ENCODE measurements around the gene CDX2. TPM values are rescaled to one million over a fixed set of nuclear protein-coding genes. Genes with fewer than 3 reads are reported as not detected.

The CDX2 gene
- total RNA-seq, 2 experiments from 2014 or later, result not detected

- no peak for DNase-seq (ENCODE audit: low spot score)
- H2AFZ ChIP-seq (ENCODE audit: low read length), result no peak overlapping the region
- H3K4me1 ChIP-seq (ENCODE audit: insufficient read depth, low read length, poor library complexity, severe bottlenecking), result no peaks in the 10 kb centered on the region
- no peaks in the 10 kb centered on the region for H4K20me1 ChIP-seq (ENCODE audit: insufficient read depth, low read length)
- no peaks in the 10 kb centered on the region for H3K79me2 ChIP-seq (ENCODE audit: insufficient read depth, low read depth, low read length)
- no peak overlapping the region for H3K4me2 ChIP-seq (ENCODE audit: low read length)
- CTCF ChIA-PET (ENCODE audit: unreplicated experiment), result no interaction called here
- TF ChIP-seq, protein P1, sequence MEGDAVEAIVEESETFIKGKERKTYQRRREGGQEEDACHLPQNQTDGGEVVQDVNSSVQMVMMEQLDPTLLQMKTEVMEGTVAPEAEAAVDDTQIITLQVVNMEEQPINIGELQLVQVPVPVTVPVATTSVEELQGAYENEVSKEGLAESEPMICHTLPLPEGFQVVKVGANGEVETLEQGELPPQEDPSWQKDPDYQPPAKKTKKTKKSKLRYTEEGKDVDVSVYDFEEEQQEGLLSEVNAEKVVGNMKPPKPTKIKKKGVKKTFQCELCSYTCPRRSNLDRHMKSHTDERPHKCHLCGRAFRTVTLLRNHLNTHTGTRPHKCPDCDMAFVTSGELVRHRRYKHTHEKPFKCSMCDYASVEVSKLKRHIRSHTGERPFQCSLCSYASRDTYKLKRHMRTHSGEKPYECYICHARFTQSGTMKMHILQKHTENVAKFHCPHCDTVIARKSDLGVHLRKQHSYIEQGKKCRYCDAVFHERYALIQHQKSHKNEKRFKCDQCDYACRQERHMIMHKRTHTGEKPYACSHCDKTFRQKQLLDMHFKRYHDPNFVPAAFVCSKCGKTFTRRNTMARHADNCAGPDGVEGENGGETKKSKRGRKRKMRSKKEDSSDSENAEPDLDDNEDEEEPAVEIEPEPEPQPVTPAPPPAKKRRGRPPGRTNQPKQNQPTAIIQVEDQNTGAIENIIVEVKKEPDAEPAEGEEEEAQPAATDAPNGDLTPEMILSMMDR (conservative IDR thresholded peaks at IDR 0.05; ENCODE audit: low read length), result no peak
- TF ChIP-seq EZH2phosphoT487 (IDR thresholded peaks at IDR 0.05; ENCODE audit: borderline replicate concordance, low read depth, low read length), result no peak
- H3K27ac ChIP-seq (ENCODE audit: low read depth, low read length, poor library complexity, severe bottlenecking), result no peak overlapping the region
- H3K4me3 ChIP-seq (ENCODE audit: low read depth, low read length, poor library complexity, severe bottlenecking), result no peak overlapping the region
- no TSS peak for BruUV-seq (replicated peaks)
- H3K9me2 ChIP-seq (ENCODE audit: insufficient read depth, low read length), result no peaks in the 10 kb centered on the region
- no peaks in the 10 kb centered on the region for H3K9me3 ChIP-seq (ENCODE audit: low read length)
- H3K36me3 ChIP-seq (ENCODE audit: insufficient read depth, low read length), result no peaks in the 10 kb centered on the region
- intact Hi-C loops (cut with micrococcal nuclease; ENCODE audit: unreplicated experiment), result no loop called here
- POLR2A ChIA-PET, result no interaction called here
Observed at GRCh38 chr13:27927444-27928352, 41.4 kb downstream of the CDX2 start.

GRCh38 chr13:27926644-27927434, 42.3 kb downstream of the CDX2 start:
- POLR2A ChIA-PET, result no interaction called here
- Histone ChIP-seq H3K4me2 (ENCODE audit: low read length) (no peak overlapping the region), H3K27ac (ENCODE audit: low read depth, low read length, poor library complexity, severe bottlenecking) (no peak overlapping the region), H3K4me1 (ENCODE audit: insufficient read depth, low read length, poor library complexity, severe bottlenecking) (no peaks in the 10 kb centered on the region), H2AFZ (ENCODE audit: low read length) (no peak overlapping the region), H3K9me3 (ENCODE audit: low read length) (no peaks in the 10 kb centered on the region), H3K79me2 (ENCODE audit: insufficient read depth, low read depth, low read length) (no peaks in the 10 kb centered on the region), H3K4me3 (ENCODE audit: low read depth, low read length, poor library complexity, severe bottlenecking) (no peak overlapping the region), H3K36me3 (ENCODE audit: insufficient read depth, low read length) (no peaks in the 10 kb centered on the region), H3K9me2 (ENCODE audit: insufficient read depth, low read length) (no peaks in the 10 kb centered on the region), H4K20me1 (ENCODE audit: insufficient read depth, low read length) (no peaks in the 10 kb centered on the region)
- CTCF ChIA-PET (ENCODE audit: unreplicated experiment), result no interaction called here
- no peak for DNase-seq (ENCODE audit: low spot score)
- TF ChIP-seq, protein P1 (conservative IDR thresholded peaks at IDR 0.05; ENCODE audit: low read length), result no peak
- TF ChIP-seq EZH2phosphoT487 (IDR thresholded peaks at IDR 0.05; ENCODE audit: borderline replicate concordance, low read depth, low read length), result no peak
- intact Hi-C loops (cut with micrococcal nuclease; ENCODE audit: unreplicated experiment), result no loop called here
- BruUV-seq (replicated peaks), result no TSS peak

Measured in OCI-LY7 (cell line).